ENCODE results near the gene TMEM232.

TMEM232 gene

GRCh38 chr5:110377361-110377760 is 349.1 kb downstream of the TMEM232 start:
- no peak for DNase-seq

DNA sequence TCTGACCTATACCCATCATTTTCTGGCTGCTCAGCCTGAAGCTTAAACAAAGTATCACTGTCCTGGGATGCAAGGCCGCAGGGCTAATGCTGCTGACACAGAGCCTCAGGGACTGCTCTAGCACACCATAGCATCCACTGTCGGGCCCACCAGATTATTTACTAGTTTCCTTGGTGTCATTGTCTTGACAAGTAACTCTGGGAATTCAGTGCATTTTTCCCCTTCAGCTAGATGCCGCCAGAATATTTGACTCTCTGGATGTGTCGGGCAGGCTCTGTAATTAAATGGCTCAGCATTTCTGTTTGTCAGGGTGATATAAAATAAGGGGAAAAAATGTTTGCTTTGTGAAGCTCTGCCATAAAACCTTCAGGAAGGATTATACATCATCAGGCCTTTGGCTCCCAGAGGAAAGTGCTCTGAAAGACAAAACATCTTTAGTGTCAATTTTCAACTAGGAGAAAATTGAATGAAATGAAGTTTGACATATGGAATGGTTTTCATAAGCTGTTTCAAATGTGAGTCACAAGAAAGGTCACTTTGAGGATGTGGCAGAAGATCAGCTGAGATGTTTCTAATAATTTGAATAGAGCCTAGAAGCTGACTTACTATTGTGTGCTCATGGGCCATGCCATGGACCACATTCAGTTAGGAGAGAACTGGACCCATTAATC is 350.1 kb downstream of the TMEM232 start:
- DNase-seq = no peak

DNA sequence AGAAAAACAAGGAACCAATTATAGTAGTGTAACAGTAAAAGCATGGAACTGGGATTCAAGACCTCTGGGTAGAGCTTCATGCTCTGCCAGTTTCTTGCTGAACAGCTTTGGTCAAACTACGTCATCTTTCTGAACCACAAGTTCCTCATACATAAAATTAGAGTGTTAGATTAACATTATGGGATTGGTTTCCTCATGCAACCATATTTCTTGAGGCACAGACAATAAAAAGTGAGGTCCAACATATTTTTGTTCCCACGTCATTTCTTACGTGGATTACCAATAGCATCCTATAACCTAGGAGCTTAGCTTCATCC is 354.8 kb downstream of the TMEM232 start:
- no peak for DNase-seq

DNA sequence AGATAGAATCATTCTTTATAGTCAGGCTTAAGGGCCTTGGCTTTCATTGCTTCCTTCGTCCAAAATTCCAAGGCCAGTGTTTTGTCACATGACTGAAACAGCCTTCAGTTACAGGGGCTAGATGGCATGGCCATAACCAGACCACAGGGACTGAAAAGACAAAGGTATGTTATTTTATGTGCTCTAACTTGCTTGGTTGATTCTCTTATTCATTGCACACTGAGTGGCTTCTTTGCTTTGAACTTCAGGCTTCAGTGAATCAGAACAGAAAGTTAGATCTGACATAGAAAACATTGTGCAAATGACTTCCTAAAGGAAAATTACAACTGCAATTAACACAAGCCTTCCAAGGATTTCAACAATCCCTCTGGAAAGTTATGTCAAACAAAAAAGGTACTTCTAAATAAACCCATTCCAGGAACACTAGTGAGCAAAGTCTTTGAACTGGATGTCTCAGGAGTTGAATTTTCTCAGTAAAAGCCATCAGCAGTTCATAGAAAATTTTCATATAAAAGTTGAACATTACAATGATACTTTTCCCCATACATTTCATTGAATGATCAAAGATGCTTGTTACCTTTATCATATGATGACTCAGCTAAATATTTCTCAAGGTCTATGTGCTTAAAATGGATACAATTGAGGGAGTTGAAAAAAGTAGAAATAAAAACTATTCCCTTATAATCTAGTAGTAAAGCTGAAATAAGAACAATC is 355.3 kb downstream of the TMEM232 start:
- DNase-seq = no peak
